HepG2 (cell line): Measurements from ENCODE around the gene HMBS. TPM values are rescaled to one million over a fixed set of nuclear protein-coding genes. Genes with fewer than 3 reads are reported as not detected.

ENCODE experiments used
- ATAC-seq: fragments of 200-7000 bp; cut with Tn5 transposase; 3 replicates; pipeline ENCODE4 v1.9.1; 2020; ENCODE audit warnings: mild to moderate bottlenecking, moderate library complexity
- BruUV-seq: library from RNA; stranded (reverse); fragments of 400-500 nt; replicated peaks from 2 replicates; lab custom pipeline; 2021; lab: Mats Ljungman, UMichigan
- CTCF ChIA-PET: fragments of 300-600 bp; formaldehyde crosslinking; extraction: SDS; loops from one replicate; lab custom pipeline; 2021; ENCODE audit warnings: low total read pairs, inconsistent platforms, low intra/inter-chr PET ratio; lab: Yijun Ruan, JAX
- POLR2A ChIA-PET: fragments of 350-600 bp; sonication (Branson Sonifier 250); formaldehyde crosslinking; loops from one replicate; lab custom pipeline; 2020; ENCODE audit warnings: antibody characterized with exemption, inconsistent platforms; lab: Yijun Ruan, JAX
- DNase-seq: peaks from one replicate; pipeline ENCODE4 v3.0.0-alpha.2; 2015; ENCODE audit warnings: low spot score
- FAIRE-seq: peaks from 3 replicates; lab custom pipeline; 2011; peaks lifted over from hg19 to GRCh38; lab: Jason Lieb, UNC
- H2AFZ ChIP-seq: one replicate; pipeline ENCODE4 v1.6.1; 2011; ENCODE audit warnings: low read length, inconsistent platforms
- H3K27ac ChIP-seq: fragments of 300-600 bp; 3 replicates; pipeline ENCODE4 v1.8.0; 2011; ENCODE audit warnings: mixed run types, mild to moderate bottlenecking, mixed read lengths, low read length, inconsistent platforms; ENCODE audit not compliant: insufficient read depth; ENCODE audit errors: extremely low read length
- H3K27me3 ChIP-seq, 2 experiments: fragments of 200-600 bp in 1 of 2; 2 replicates in 1 of 2; 3 replicates in 1 of 2; pipeline versions ENCODE4 v1.6.0 to v1.8.0; 2011; ENCODE audit warnings: low read length in 2 of 2, mild to moderate bottlenecking in 2 of 2, moderate library complexity in 2 of 2, inconsistent platforms in 1 of 2; ENCODE audit not compliant: insufficient read depth in 2 of 2, control insufficient read depth in 1 of 2
- H3K36me3 ChIP-seq, 2 experiments: fragments of 200-600 bp in 1 of 2; replicated peaks in 1 of 2; 2 replicates in 1 of 2; 3 replicates in 1 of 2; pipeline versions ENCODE4 v1.5.1 to v1.8.0; 2011; ENCODE audit warnings: low read length in 2 of 2, inconsistent platforms in 1 of 2; ENCODE audit not compliant: insufficient read depth in 2 of 2, control insufficient read depth in 1 of 2
- H3K4me1 ChIP-seq: 2 replicates; pipeline ENCODE4 v1.5.1; 2012; ENCODE audit warnings: low read length, inconsistent platforms; ENCODE audit not compliant: insufficient read depth
- H3K4me2 ChIP-seq: 2 replicates; pipeline ENCODE4 v1.6.0; 2011; ENCODE audit warnings: low read depth, low read length, inconsistent platforms
- H3K4me3 ChIP-seq, 3 experiments: fragments of 200-600 bp in 1 of 3; sonication (generic), shearing (Covaris generic) in 1 of 3; replicated peaks in 1 of 3; 2 replicates each; pipeline ENCODE4 v1.5.1; 2011 to 2016; ENCODE audit warnings: low read length in 3 of 3, inconsistent platforms in 2 of 3, low read depth in 2 of 3, mild to moderate bottlenecking in 2 of 3, control low read depth in 1 of 3, mixed read lengths in 1 of 3; ENCODE audit not compliant: insufficient read depth in 1 of 3
- H3K79me2 ChIP-seq: one replicate; pipeline ENCODE4 v1.6.1; 2011; ENCODE audit warnings: low read length, inconsistent platforms; ENCODE audit not compliant: insufficient read depth
- H3K9ac ChIP-seq: 2 replicates; pipeline ENCODE4 v1.6.0; 2011; ENCODE audit warnings: mild to moderate bottlenecking, low read depth, low read length, inconsistent platforms; ENCODE audit not compliant: insufficient read depth
- H3K9me3 ChIP-seq: 2 replicates; pipeline ENCODE4 v1.5.1; 2012; ENCODE audit warnings: mild to moderate bottlenecking, low read length
- H4K20me1 ChIP-seq: 2 replicates; pipeline ENCODE4 v1.6.0; 2011; ENCODE audit warnings: inconsistent platforms, mild to moderate bottlenecking, low read length, moderate library complexity; ENCODE audit not compliant: insufficient read depth
- CBFB ChIP-seq: sonication (generic); formaldehyde crosslinking; IDR thresholded peaks from 2 replicates; pipeline ENCODE4 v1.4.0; 2020; ENCODE audit warnings: missing genetic modification reagents
- ETV6 ChIP-seq: sonication (generic); formaldehyde crosslinking; conservative IDR thresholded peaks from 2 replicates; pipeline ENCODE4 v1.4.0; 2020; ENCODE audit warnings: missing genetic modification reagents
- EZH2 ChIP-seq: conservative IDR thresholded peaks from 2 replicates; pipeline ENCODE4 v1.6.1; 2012; ENCODE audit warnings: mild to moderate bottlenecking, low read depth, low read length, moderate library complexity
- GZF1 ChIP-seq: sonication (generic); formaldehyde crosslinking; IDR thresholded peaks from 2 replicates; pipeline ENCODE4 v1.5.1; 2020; ENCODE audit warnings: mild to moderate bottlenecking, missing genetic modification reagents
- KAT2B ChIP-seq: fragments of 150-350 bp; IDR thresholded peaks from 2 replicates; pipeline ENCODE4 v1.6.1; 2014; ENCODE audit warnings: low read depth, low read length, borderline replicate concordance
- KDM2A ChIP-seq: sonication (generic); formaldehyde crosslinking; IDR thresholded peaks from 2 replicates; pipeline ENCODE4 v1.4.0; 2020; ENCODE audit warnings: low read depth, missing genetic modification reagents, borderline replicate concordance
- NFE2L2 ChIP-seq: fragments of 150-350 bp; IDR thresholded peaks from 2 replicates; pipeline ENCODE4 v1.6.1; 2014; ENCODE audit warnings: low read length
- NFKB2 ChIP-seq: sonication (generic); formaldehyde crosslinking; IDR thresholded peaks from 2 replicates; pipeline ENCODE4 v1.4.0; 2020; ENCODE audit warnings: missing genetic modification reagents, borderline replicate concordance
- POLR2AphosphoS2 ChIP-seq: IDR thresholded peaks from 2 replicates; pipeline ENCODE4 v1.6.1; 2011; ENCODE audit warnings: low read depth, low read length, improper control_type of control experiment
- PTBP1 ChIP-seq: fragments of 200-400 bp; formaldehyde crosslinking; IDR thresholded peaks from 2 replicates; pipeline ENCODE4 v1.6.1; 2018; ENCODE audit warnings: low read length, low read depth; ENCODE audit not compliant: poor library complexity, severe bottlenecking
- SAP130 ChIP-seq: IDR thresholded peaks from 2 replicates; pipeline ENCODE4 v1.6.1; 2016; ENCODE audit warnings: low read depth
- ZNF432 ChIP-seq: sonication (generic); formaldehyde crosslinking; IDR thresholded peaks from 2 replicates; pipeline ENCODE4 v1.5.0; 2020; ENCODE audit warnings: missing genetic modification reagents, mild to moderate bottlenecking, borderline replicate concordance
- ZNF790 ChIP-seq: sonication (generic); formaldehyde crosslinking; IDR thresholded peaks from 2 replicates; pipeline ENCODE4 v1.8.0; 2022; ENCODE audit warnings: missing genetic modification reagents, mild to moderate bottlenecking, borderline replicate concordance
- WGBS: methylation state at CpG from one replicate; pipeline ENCODE4 v1.1.6; 2017; ENCODE audit warnings: low lambda C conversion rate; 5-methylcytosine and 5-hydroxymethylcytosine counted together
- in situ Hi-C: cut with HindIII; loops from 2 replicates; pipeline ENCODE4 v1.10.0; 2017; ENCODE audit warnings: low pct_unique_long_range_greater_than_20kb; ENCODE audit not compliant: extremely low pct_ligation_motif_present
- intact Hi-C: fragments of 100-400 bp; cut with micrococcal nuclease; formaldehyde crosslinking; loops from one replicate; pipeline ENCODE4 v1.10.0; 2022; ENCODE audit not compliant: unreplicated experiment
- polyA plus RNA-seq, 8 experiments: library from polyadenylated mRNA; depleted of rRNA in 3 of 8; stranded (reverse) in 7 of 8; unstranded in 1 of 8; fragments of >200 nt; fragmentation: Illumina TruSeq in 4 of 8; extraction: Trizol in 4 of 8; gene quantifications; 2 replicates each; pipeline versions ENCODE4 v1.2.1 to v1.2.3, GENCODE V29; 2011 to 2016; ENCODE audit warnings: low read depth in 4 of 8, missing spikeins in 1 of 8, mixed read lengths in 1 of 8; ENCODE audit not compliant: insufficient read depth in 1 of 8
- total RNA-seq, 5 experiments: library from RNA; depleted of rRNA; stranded (reverse); fragments of >200 nt; fragmentation: Illumina TruSeq; extraction: Trizol; gene quantifications; 2 replicates each; pipeline ENCODE4 v1.2.3, GENCODE V29; 2016; ENCODE audit warnings: low read depth in 1 of 5
- TF ChIP-seq, protein P1 (sequence below): sonication (generic); formaldehyde crosslinking; conservative IDR thresholded peaks from 2 replicates; pipeline ENCODE4 v1.4.0; 2020; ENCODE audit warnings: mild to moderate bottlenecking, missing genetic modification reagents, moderate library complexity
- TF ChIP-seq, protein P2 (sequence below): sonication (generic); formaldehyde crosslinking; IDR thresholded peaks from 2 replicates; pipeline ENCODE4 v1.8.0; 2022; ENCODE audit warnings: missing genetic modification reagents, mild to moderate bottlenecking, inconsistent platforms, borderline replicate concordance
- TF ChIP-seq, protein P3 (sequence below): sonication (generic); formaldehyde crosslinking; IDR thresholded peaks from 2 replicates; pipeline ENCODE4 v1.5.0; 2020; ENCODE audit warnings: missing genetic modification reagents

Gene HMBS
- total and polyA plus RNA-seq, 2 of the 13 experiments (the other 11 are each of a cell fraction or from before 2014, with no cell fraction given), result 9.4 to 46.9 TPM

DNA sequence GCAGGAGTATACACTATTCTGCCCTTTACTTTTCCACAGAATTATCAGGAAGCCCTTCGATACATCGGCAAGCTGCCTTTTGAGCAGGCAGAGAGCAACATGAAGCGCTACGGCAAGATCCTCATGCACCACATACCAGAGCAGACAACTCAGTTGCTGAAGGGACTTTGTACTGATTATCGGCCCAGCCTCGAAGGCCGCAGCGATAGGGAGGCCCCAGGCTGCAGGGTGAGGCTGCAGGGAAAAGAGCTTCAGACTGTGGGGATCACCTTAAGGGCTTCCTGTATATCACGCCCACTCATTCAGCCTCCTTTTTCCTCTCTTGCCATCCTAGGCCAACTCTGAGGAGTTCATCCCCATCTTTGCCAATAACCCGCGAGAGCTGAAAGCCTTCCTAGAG is 6.8 kb upstream of the HMBS start:
- H3K9me3 ChIP-seq, result no peaks in the 10 kb centered on the region
- intact Hi-C loops, result no loop called here
- no TSS peak for BruUV-seq
- FAIRE-seq, result no peak
- no peak overlapping the region for H3K9ac ChIP-seq
- H3K4me2 ChIP-seq, result no peak overlapping the region
- H3K79me2 ChIP-seq, result no peaks in the 10 kb centered on the region
- ChIA-PET CTCF (no interaction called here), POLR2A (interaction anchor here (1.3 to 2.4 kb wide), 2 partner anchors 10 to 17 kb away, joined by 3 to 9 read pairs; partner anchors contain the start of gene VPS11)
- H3K27ac ChIP-seq, result no peak overlapping the region
- in situ Hi-C loops, result no loop called here
- no peaks in the 10 kb centered on the region for H3K27me3 ChIP-seq
- H2AFZ ChIP-seq, result no peak overlapping the region
- no peak for DNase-seq
- no peaks in the 10 kb centered on the region for H3K4me1 ChIP-seq
- WGBS, result 96% methylated on average over 11 of the region's 11 CpGs
- TF ChIP-seq ZNF432 (CRISPR knock-in tag) (no peak), KDM2A (CRISPR knock-in tag) (no peak), PTBP1 (no peak), NFKB2 (CRISPR knock-in tag) (no peak), POLR2AphosphoS2 (no peak), EZH2 (no peak), SAP130 (CRISPR knock-in tag) (no peak), CBFB (CRISPR knock-in tag) (no peak), KAT2B (no peak), ETV6 (CRISPR knock-in tag) (no peak), ZNF790 (no peak), NFE2L2 (no peak), GZF1 (CRISPR knock-in tag) (no peak)
- TF ChIP-seq, protein P1, sequence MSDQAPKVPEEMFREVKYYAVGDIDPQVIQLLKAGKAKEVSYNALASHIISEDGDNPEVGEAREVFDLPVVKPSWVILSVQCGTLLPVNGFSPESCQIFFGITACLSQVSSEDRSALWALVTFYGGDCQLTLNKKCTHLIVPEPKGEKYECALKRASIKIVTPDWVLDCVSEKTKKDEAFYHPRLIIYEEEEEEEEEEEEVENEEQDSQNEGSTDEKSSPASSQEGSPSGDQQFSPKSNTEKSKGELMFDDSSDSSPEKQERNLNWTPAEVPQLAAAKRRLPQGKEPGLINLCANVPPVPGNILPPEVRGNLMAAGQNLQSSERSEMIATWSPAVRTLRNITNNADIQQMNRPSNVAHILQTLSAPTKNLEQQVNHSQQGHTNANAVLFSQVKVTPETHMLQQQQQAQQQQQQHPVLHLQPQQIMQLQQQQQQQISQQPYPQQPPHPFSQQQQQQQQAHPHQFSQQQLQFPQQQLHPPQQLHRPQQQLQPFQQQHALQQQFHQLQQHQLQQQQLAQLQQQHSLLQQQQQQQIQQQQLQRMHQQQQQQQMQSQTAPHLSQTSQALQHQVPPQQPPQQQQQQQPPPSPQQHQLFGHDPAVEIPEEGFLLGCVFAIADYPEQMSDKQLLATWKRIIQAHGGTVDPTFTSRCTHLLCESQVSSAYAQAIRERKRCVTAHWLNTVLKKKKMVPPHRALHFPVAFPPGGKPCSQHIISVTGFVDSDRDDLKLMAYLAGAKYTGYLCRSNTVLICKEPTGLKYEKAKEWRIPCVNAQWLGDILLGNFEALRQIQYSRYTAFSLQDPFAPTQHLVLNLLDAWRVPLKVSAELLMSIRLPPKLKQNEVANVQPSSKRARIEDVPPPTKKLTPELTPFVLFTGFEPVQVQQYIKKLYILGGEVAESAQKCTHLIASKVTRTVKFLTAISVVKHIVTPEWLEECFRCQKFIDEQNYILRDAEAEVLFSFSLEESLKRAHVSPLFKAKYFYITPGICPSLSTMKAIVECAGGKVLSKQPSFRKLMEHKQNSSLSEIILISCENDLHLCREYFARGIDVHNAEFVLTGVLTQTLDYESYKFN (CRISPR knock-in tag), result no peak
- TF ChIP-seq, protein P2, sequence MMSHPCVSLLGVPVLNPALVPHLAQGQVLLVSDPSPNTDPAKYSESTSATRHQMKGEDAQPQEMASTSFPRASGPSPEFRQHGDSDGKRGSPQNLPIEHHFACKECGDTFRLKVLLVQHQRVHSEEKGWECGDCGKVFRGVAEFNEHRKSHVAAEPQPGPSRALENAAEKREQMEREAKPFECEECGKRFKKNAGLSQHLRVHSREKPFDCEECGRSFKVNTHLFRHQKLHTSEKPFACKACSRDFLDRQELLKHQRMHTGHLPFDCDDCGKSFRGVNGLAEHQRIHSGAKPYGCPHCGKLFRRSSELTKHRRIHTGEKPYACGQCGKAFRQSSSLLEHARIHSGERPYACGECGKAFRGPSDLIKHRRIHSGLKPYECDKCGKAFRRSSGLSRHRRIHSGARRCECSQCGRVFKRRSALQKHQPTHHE (CRISPR knock-in tag), result no peak
- TF ChIP-seq, protein P3, sequence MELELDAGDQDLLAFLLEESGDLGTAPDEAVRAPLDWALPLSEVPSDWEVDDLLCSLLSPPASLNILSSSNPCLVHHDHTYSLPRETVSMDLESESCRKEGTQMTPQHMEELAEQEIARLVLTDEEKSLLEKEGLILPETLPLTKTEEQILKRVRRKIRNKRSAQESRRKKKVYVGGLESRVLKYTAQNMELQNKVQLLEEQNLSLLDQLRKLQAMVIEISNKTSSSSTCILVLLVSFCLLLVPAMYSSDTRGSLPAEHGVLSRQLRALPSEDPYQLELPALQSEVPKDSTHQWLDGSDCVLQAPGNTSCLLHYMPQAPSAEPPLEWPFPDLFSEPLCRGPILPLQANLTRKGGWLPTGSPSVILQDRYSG (CRISPR knock-in tag), result no peak
- no peaks in the 10 kb centered on the region for H4K20me1 ChIP-seq
- H3K36me3 ChIP-seq, result peaks cover 29 to 67% of the 10 kb centered on the region in 2 experiments
- ATAC-seq, result no peak
- no peak overlapping the region for H3K4me3 ChIP-seq
